ENCODE measurements around the gene EMID1. TPM values are rescaled to one million over a fixed set of nuclear protein-coding genes. Genes with fewer than 3 reads are reported as not detected.

EMID1 gene
- polyA plus RNA-seq, 6 donors from 2014 or later: not detected

- Mint-ChIP-seq H3K4me1 (peaks cover 18 to 31% (median 26%) of the 10 kb centered on the region in 3 donors), H3K27ac (no peak overlapping the region), H3K36me3 (no peaks in the 10 kb centered on the region), H3K9me3 (no peaks in the 10 kb centered on the region), H3K4me3 (peak overlapping the region; percentile 69 to 88 (median 82)), H3K27me3 (peaks cover 9 to 60% (median 35%) of the 10 kb centered on the region in 3 donors)
- DNase-seq (no peak), ATAC-seq (ENCODE audit: low read depth in 2 of 2) (peak; percentile 13 to 27)
Observed at GRCh38 chr22:29306835-29307595, 101.3 kb downstream of the EMID1 start.

GRCh38 chr22:29307596-29308147, 102.0 kb downstream of the EMID1 start:
- Mint-ChIP-seq H3K4me3 (peak overlapping the region; percentile 69 to 87 (median 80)), H3K27ac (peak overlapping the region in 1 of 6 donors; percentile 71)
- ATAC-seq (ENCODE audit: low read depth in 2 of 2): no peak

GRCh38 chr22:29308148-29308790, 102.6 kb downstream of the EMID1 start:
- peak overlapping the region in 3 of 8 donors; percentile 20 to 40 (median 33) for H3K4me3 Mint-ChIP-seq
- peaks cover 20 to 73% (median 48%) of the 10 kb centered on the region in 3 donors for H3K27me3 Mint-ChIP-seq
- H3K27ac Mint-ChIP-seq: no peak overlapping the region
- DNase-seq (no peak), ATAC-seq (ENCODE audit: low read depth in 2 of 2) (no peak)
- H3K36me3 Mint-ChIP-seq: no peaks in the 10 kb centered on the region
- peaks cover 0 to 2% (median 0%) of the 10 kb centered on the region in 7 donors for H3K9me3 Mint-ChIP-seq
- peaks cover 22 to 36% (median 27%) of the 10 kb centered on the region in 3 donors for H3K4me1 Mint-ChIP-seq

More at GRCh38 chr22:29307596-29308147, 102.0 kb downstream of the EMID1 start:
- Mint-ChIP-seq H3K36me3 (no peaks in the 10 kb centered on the region), H3K27me3 (peaks cover 14 to 67% (median 42%) of the 10 kb centered on the region in 3 donors), H3K9me3 (peaks cover 0 to 2% (median 0%) of the 10 kb centered on the region in 7 donors), H3K4me1 (peaks cover 18 to 31% (median 26%) of the 10 kb centered on the region in 3 donors)
- no peak for DNase-seq

GRCh38 chr22:29308791-29309262, 103.1 kb downstream of the EMID1 start:
- H3K27me3 Mint-ChIP-seq: peaks cover 22 to 79% (median 53%) of the 10 kb centered on the region in 3 donors
- peak overlapping the region in 3 of 8 donors; percentile 20 to 40 (median 33) for H3K4me3 Mint-ChIP-seq
- no peak for ATAC-seq (ENCODE audit: low read depth in 2 of 2)
- H3K36me3 Mint-ChIP-seq: peaks cover 0 to 2% of the 10 kb centered on the region in 2 donors
- peaks cover 0 to 2% (median 0%) of the 10 kb centered on the region in 7 donors for H3K9me3 Mint-ChIP-seq
- DNase-seq: no peak
- H3K27ac Mint-ChIP-seq: no peak overlapping the region
- peaks cover 23 to 36% (median 27%) of the 10 kb centered on the region in 3 donors for H3K4me1 Mint-ChIP-seq

Other genes with a start within 250 kb of the EMID1 start
- not detected for gene C22orf31, start 144.1 kb upstream of the EMID1 start, polyA plus RNA-seq (ENCODE audit: low read depth in 6 of 6)
- under 1 TPM in 2 of 6 donors, not detected in 4; 0.12 to 0.20 TPM for gene KREMEN1, start 132.9 kb upstream of the EMID1 start, polyA plus RNA-seq (ENCODE audit: low read depth in 6 of 6)
- 1 to 10 TPM in 4 of 6 donors, under 1 TPM in 1, not detected in 1; 0.72 to 4.2 (median 2.9) TPM for gene RHBDD3, start 62.1 kb downstream of the EMID1 start, polyA plus RNA-seq (ENCODE audit: low read depth in 6 of 6)
- gene EWSR1, start 62.4 kb downstream of the EMID1 start, polyA plus RNA-seq (ENCODE audit: low read depth in 6 of 6): 100 to 1,000 TPM; 175 to 252 (median 194) TPM
- gene GAS2L1, start 100.8 kb downstream of the EMID1 start, polyA plus RNA-seq (ENCODE audit: low read depth in 6 of 6): 1 to 10 TPM in 3 of 6 donors, under 1 TPM in 2, not detected in 1; 0.39 to 1.2 (median 1.0) TPM
- gene RASL10A, start 109.8 kb downstream of the EMID1 start, polyA plus RNA-seq (ENCODE audit: low read depth in 6 of 6): not detected
- gene AP1B1, start 182.7 kb downstream of the EMID1 start, polyA plus RNA-seq (ENCODE audit: low read depth in 6 of 6): 10 to 100 TPM; 27.4 to 72.0 (median 42.5) TPM
- not detected for gene RFPL1, start 232.7 kb downstream of the EMID1 start, polyA plus RNA-seq (ENCODE audit: low read depth in 6 of 6)

All from naive B cell (primary cell).